ENCODE data around the gene C16orf87. TPM values are rescaled to one million over a fixed set of nuclear protein-coding genes. Genes with fewer than 3 reads are reported as not detected.

The C16orf87 gene
- total RNA-seq, 1 donor from 2014 or later: 17.7 TPM

- H3K4me3 Mint-ChIP-seq (ENCODE audit: unreplicated experiment): no peak overlapping the region
- TF ChIP-seq CTCF (IDR thresholded peaks at IDR 0.05): no peak
- no peak overlapping the region for H3K27ac Mint-ChIP-seq (ENCODE audit: unreplicated experiment)
- H3K36me3 Mint-ChIP-seq (ENCODE audit: low read depth): peaks cover 5% of the 10 kb centered on the region
- H3K27me3 Mint-ChIP-seq (ENCODE audit: low read depth): no peaks in the 10 kb centered on the region
- H3K9me3 Mint-ChIP-seq (ENCODE audit: low read depth): peaks cover 9% of the 10 kb centered on the region
- H3K4me1 Mint-ChIP-seq (ENCODE audit: low read depth): no peaks in the 10 kb centered on the region
- no peak for DNase-seq (ENCODE audit: low spot score)
Observed at GRCh38 chr16:46782320-46782719, 48.7 kb downstream of the C16orf87 start.

- Mint-ChIP-seq H3K27me3 (ENCODE audit: low read depth) (no peaks in the 10 kb centered on the region), H3K27ac (ENCODE audit: unreplicated experiment) (no peak overlapping the region), H3K36me3 (ENCODE audit: low read depth) (no peaks in the 10 kb centered on the region), H3K9me3 (ENCODE audit: low read depth) (no peaks in the 10 kb centered on the region), H3K4me3 (ENCODE audit: unreplicated experiment) (no peak overlapping the region), H3K4me1 (ENCODE audit: low read depth) (peaks cover 9% of the 10 kb centered on the region)
- TF ChIP-seq CTCF (IDR thresholded peaks at IDR 0.05): no peak
- DNase-seq (ENCODE audit: low spot score): no peak
Observed at GRCh38 chr16:46777804-46778203, 53.2 kb downstream of the C16orf87 start.

- Mint-ChIP-seq H3K27ac (ENCODE audit: unreplicated experiment) (no peak overlapping the region), H3K27me3 (ENCODE audit: low read depth) (peaks cover 2% of the 10 kb centered on the region), H3K9me3 (ENCODE audit: low read depth) (no peaks in the 10 kb centered on the region), H3K4me1 (ENCODE audit: low read depth) (peaks cover 9% of the 10 kb centered on the region), H3K36me3 (ENCODE audit: low read depth) (peaks cover 2% of the 10 kb centered on the region), H3K4me3 (ENCODE audit: unreplicated experiment) (no peak overlapping the region)
- DNase-seq (ENCODE audit: low spot score): no peak
- no peak for TF ChIP-seq CTCF (IDR thresholded peaks at IDR 0.05)
Observed at GRCh38 chr16:46775214-46775613, 55.8 kb downstream of the C16orf87 start.

GRCh38 chr16:46774743-46775177 lies 56.2 kb downstream of the C16orf87 start:
- H3K27me3 Mint-ChIP-seq (ENCODE audit: low read depth): peaks cover 2% of the 10 kb centered on the region
- peaks cover 2% of the 10 kb centered on the region for H3K36me3 Mint-ChIP-seq (ENCODE audit: low read depth)
- DNase-seq (ENCODE audit: low spot score): no peak
- peaks cover 9% of the 10 kb centered on the region for H3K4me1 Mint-ChIP-seq (ENCODE audit: low read depth)
- H3K27ac Mint-ChIP-seq (ENCODE audit: unreplicated experiment): no peak overlapping the region
- no peak for TF ChIP-seq CTCF (IDR thresholded peaks at IDR 0.05)
- no peak overlapping the region for H3K4me3 Mint-ChIP-seq (ENCODE audit: unreplicated experiment)
- no peaks in the 10 kb centered on the region for H3K9me3 Mint-ChIP-seq (ENCODE audit: low read depth)

GRCh38 chr16:46772463-46772862 lies 58.5 kb downstream of the C16orf87 start:
- peaks cover 9% of the 10 kb centered on the region for H3K4me1 Mint-ChIP-seq (ENCODE audit: low read depth)

More at GRCh38 chr16:46772463-46772862, 58.5 kb downstream of the C16orf87 start:
- H3K9me3 Mint-ChIP-seq (ENCODE audit: low read depth): no peaks in the 10 kb centered on the region
- DNase-seq (ENCODE audit: low spot score): no peak
- H3K27ac Mint-ChIP-seq (ENCODE audit: unreplicated experiment): no peak overlapping the region
- TF ChIP-seq CTCF (IDR thresholded peaks at IDR 0.05): no peak
- peaks cover 4% of the 10 kb centered on the region for H3K27me3 Mint-ChIP-seq (ENCODE audit: low read depth)
- H3K4me3 Mint-ChIP-seq (ENCODE audit: unreplicated experiment): no peak overlapping the region
- H3K36me3 Mint-ChIP-seq (ENCODE audit: low read depth): peaks cover 2% of the 10 kb centered on the region
